Measurements from ENCODE around the gene L3MBTL4. TPM values are rescaled to one million over a fixed set of nuclear protein-coding genes. Genes with fewer than 3 reads are reported as not detected.

Gene L3MBTL4
- total RNA-seq, 4 donors from 2014 or later: 3.6 to 9.0 (median 5.0) TPM

GRCh38 chr18:5972298-5972697 lies 442.4 kb downstream of the L3MBTL4 start:
- no peak overlapping the region for H3K4me3 ChIP-seq
- DNase-seq: no peak
- H3K4me1 ChIP-seq: no peaks in the 10 kb centered on the region
- no peaks in the 10 kb centered on the region for H3K36me3 ChIP-seq
- intact Hi-C loops (cut with DNase I): no loop called here
- no peak for TF ChIP-seq POLR2A (IDR thresholded peaks at IDR 0.05)
- TF ChIP-seq, protein P1, sequence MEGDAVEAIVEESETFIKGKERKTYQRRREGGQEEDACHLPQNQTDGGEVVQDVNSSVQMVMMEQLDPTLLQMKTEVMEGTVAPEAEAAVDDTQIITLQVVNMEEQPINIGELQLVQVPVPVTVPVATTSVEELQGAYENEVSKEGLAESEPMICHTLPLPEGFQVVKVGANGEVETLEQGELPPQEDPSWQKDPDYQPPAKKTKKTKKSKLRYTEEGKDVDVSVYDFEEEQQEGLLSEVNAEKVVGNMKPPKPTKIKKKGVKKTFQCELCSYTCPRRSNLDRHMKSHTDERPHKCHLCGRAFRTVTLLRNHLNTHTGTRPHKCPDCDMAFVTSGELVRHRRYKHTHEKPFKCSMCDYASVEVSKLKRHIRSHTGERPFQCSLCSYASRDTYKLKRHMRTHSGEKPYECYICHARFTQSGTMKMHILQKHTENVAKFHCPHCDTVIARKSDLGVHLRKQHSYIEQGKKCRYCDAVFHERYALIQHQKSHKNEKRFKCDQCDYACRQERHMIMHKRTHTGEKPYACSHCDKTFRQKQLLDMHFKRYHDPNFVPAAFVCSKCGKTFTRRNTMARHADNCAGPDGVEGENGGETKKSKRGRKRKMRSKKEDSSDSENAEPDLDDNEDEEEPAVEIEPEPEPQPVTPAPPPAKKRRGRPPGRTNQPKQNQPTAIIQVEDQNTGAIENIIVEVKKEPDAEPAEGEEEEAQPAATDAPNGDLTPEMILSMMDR (IDR thresholded peaks at IDR 0.05): no peak
- H3K27me3 ChIP-seq: no peaks in the 10 kb centered on the region
- 77 to 85% methylated on average over 7 of the region's 7 CpGs for WGBS, 2 donors
- H3K9me3 ChIP-seq: no peaks in the 10 kb centered on the region
- no peak overlapping the region for H3K27ac ChIP-seq

- Histone ChIP-seq H3K9me3 (no peaks in the 10 kb centered on the region), H3K27ac (no peak overlapping the region), H3K4me3 (no peak overlapping the region), H3K36me3 (no peaks in the 10 kb centered on the region), H3K4me1 (no peaks in the 10 kb centered on the region), H3K27me3 (no peaks in the 10 kb centered on the region)
- TF ChIP-seq, protein P1 (IDR thresholded peaks at IDR 0.05): no peak
- no peak for TF ChIP-seq POLR2A (IDR thresholded peaks at IDR 0.05)
- intact Hi-C loops (cut with DNase I): no loop called here
- no peak for DNase-seq
- 34 to 61% methylated on average over 2 to 3 of the region's 3 CpGs for WGBS, 2 donors
These were observed 444.7 kb downstream of the L3MBTL4 start for GRCh38 chr18:5969989-5970403.

- intact Hi-C loops (cut with DNase I): no loop called here
- no peak for DNase-seq
- no peak overlapping the region for H3K4me3 ChIP-seq
These were observed 445.2 kb downstream of the L3MBTL4 start for GRCh38 chr18:5969355-5969988.

GRCh38 chr18:5967666-5968065 lies 447.0 kb downstream of the L3MBTL4 start:
- DNase-seq: no peak
- Histone ChIP-seq H3K4me3 (no peak overlapping the region), H3K27me3 (no peaks in the 10 kb centered on the region), H3K9me3 (no peaks in the 10 kb centered on the region), H3K4me1 (no peaks in the 10 kb centered on the region), H3K36me3 (no peaks in the 10 kb centered on the region), H3K27ac (no peak overlapping the region)
- intact Hi-C loops (cut with DNase I): no loop called here
- WGBS, 2 donors: 83 to 97% methylated on average over 6 to 7 of the region's 8 CpGs
- TF ChIP-seq POLR2A (IDR thresholded peaks at IDR 0.05): no peak
- TF ChIP-seq, protein P1 (IDR thresholded peaks at IDR 0.05): no peak

More at GRCh38 chr18:5969355-5969988, 445.2 kb downstream of the L3MBTL4 start:
- no peak overlapping the region for H3K27ac ChIP-seq
- H3K4me1 ChIP-seq: no peaks in the 10 kb centered on the region
- no peaks in the 10 kb centered on the region for H3K36me3 ChIP-seq
- no peaks in the 10 kb centered on the region for H3K27me3 ChIP-seq
- 66 to 87% methylated on average over 6 to 8 of the region's 16 CpGs for WGBS, 2 donors
- TF ChIP-seq, protein P1 (IDR thresholded peaks at IDR 0.05): no peak
- TF ChIP-seq POLR2A (IDR thresholded peaks at IDR 0.05): no peak
- H3K9me3 ChIP-seq: no peaks in the 10 kb centered on the region

DNA sequence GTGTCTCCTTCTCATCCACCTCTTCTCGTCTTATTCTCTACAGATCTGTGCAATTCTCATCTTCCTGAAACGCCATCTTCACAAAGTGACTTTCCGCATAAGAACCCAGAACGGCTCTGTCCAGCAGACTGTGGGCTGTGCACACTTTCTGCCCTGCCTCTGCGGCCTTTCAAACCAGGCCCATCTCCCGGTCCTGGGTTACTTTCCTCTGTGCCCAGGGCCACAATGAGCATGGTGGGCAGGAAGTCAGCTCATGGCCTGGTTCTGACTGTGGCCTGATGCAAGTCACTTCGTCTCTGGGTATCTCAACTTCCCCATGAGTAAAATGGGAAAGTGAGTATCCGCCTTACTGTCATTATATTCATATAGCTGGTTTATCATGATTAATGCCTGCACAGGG lies 447.7 kb downstream of the L3MBTL4 start:
- no peaks in the 10 kb centered on the region for H3K9me3 ChIP-seq
- no peaks in the 10 kb centered on the region for H3K36me3 ChIP-seq
- WGBS, 2 donors: 88 to 89% methylated on average over 7 to 8 of the region's 8 CpGs
- no peak overlapping the region for H3K27ac ChIP-seq
- intact Hi-C loops (cut with DNase I): no loop called here
- TF ChIP-seq POLR2A (IDR thresholded peaks at IDR 0.05): no peak
- TF ChIP-seq, protein P1 (IDR thresholded peaks at IDR 0.05): no peak
- no peak for DNase-seq
- no peaks in the 10 kb centered on the region for H3K27me3 ChIP-seq
- no peak overlapping the region for H3K4me3 ChIP-seq
- peaks cover 0 to 7% (median 0%) of the 10 kb centered on the region in 3 donors for H3K4me1 ChIP-seq

All from esophagus squamous epithelium (tissue), 5 donors.